SU-DHL-6 (cell line): Measurements from ENCODE around the gene RPS14.

Source experiments
- H2AFZ ChIP-seq: fragments of 200-600 bp; sonication (generic); 2 replicates; pipeline ENCODE4 v1.6.1; 2014; ENCODE audit warnings: low read depth, mild to moderate bottlenecking, moderate library complexity, mixed read lengths, antibody characterized with exemption, low read length; ENCODE audit not compliant: severe bottlenecking
- H3F3A ChIP-seq: fragments of 200-600 bp; shearing (Covaris generic); 2 replicates; pipeline ENCODE4 v1.6.0; 2016; ENCODE audit warnings: antibody characterized with exemption, mild to moderate bottlenecking; ENCODE audit not compliant: insufficient read depth
- H3K27ac ChIP-seq: fragments of 200-600 bp; sonication (generic); 2 replicates; pipeline ENCODE4 v1.5.1; 2016; ENCODE audit warnings: low read depth, mild to moderate bottlenecking, low read length, moderate library complexity, mixed read lengths
- H3K27me3 ChIP-seq: fragments of 200-600 bp; sonication (generic), shearing (Covaris generic); 2 replicates; pipeline ENCODE4 v1.6.0; 2014; ENCODE audit warnings: mild to moderate bottlenecking, low read length
- H3K36me3 ChIP-seq: fragments of 200-600 bp; sonication (generic); 2 replicates; pipeline ENCODE4 v1.6.1; 2014; ENCODE audit warnings: mild to moderate bottlenecking, low read length, mixed read lengths
- H3K4me2 ChIP-seq: fragments of 300-600, 200-600 bp; shearing (Covaris generic), sonication (generic); 2 replicates; pipeline ENCODE4 v1.6.0; 2014; ENCODE audit warnings: low read length, low read depth, mild to moderate bottlenecking; ENCODE audit not compliant: poor library complexity, severe bottlenecking
- H3K4me3 ChIP-seq: fragments of 200-600 bp; sonication (generic); 2 replicates; pipeline ENCODE4 v1.5.1; 2014; ENCODE audit warnings: antibody characterized with exemption, low read length, mild to moderate bottlenecking, mixed read lengths; ENCODE audit not compliant: insufficient read depth, poor library complexity, severe bottlenecking
- H3K79me2 ChIP-seq: fragments of 200-600 bp; sonication (generic); 2 replicates; pipeline ENCODE4 v1.6.1; 2014; ENCODE audit warnings: mild to moderate bottlenecking, low read length, moderate library complexity; ENCODE audit not compliant: insufficient read depth
- H3K9ac ChIP-seq: fragments of 200-600 bp; sonication (generic); 2 replicates; pipeline ENCODE4 v1.7.0; 2014; ENCODE audit warnings: mild to moderate bottlenecking, low read length
- H3K9me2 ChIP-seq: fragments of 200-600 bp; sonication (generic); replicated peaks from 2 replicates; pipeline ENCODE4 v1.6.1; 2014; ENCODE audit warnings: low read length; ENCODE audit not compliant: insufficient read depth
- H3K9me3 ChIP-seq: fragments of 200-600 bp; sonication (generic); 2 replicates; pipeline ENCODE4 v1.6.1; 2014; ENCODE audit warnings: low read length, mixed read lengths; ENCODE audit not compliant: insufficient read depth
- H4K20me1 ChIP-seq: fragments of 200-600 bp; sonication (generic); 2 replicates; pipeline ENCODE4 v1.6.1; 2014; ENCODE audit warnings: low read depth, mild to moderate bottlenecking, antibody characterized with exemption, low read length, moderate library complexity, mixed read lengths
- CTCF ChIP-seq: fragments of 200-600 bp; sonication (generic); IDR thresholded peaks from one replicate; pipeline ENCODE4 v1.5.1; 2017; ENCODE audit warnings: antibody characterized with exemption, mild to moderate bottlenecking, low read length, moderate library complexity; ENCODE audit not compliant: insufficient read depth, poor library complexity, severe bottlenecking
- EZH2phosphoT487 ChIP-seq: fragments of 200-600 bp; sonication (generic), shearing (Covaris generic); conservative IDR thresholded peaks from 2 replicates; pipeline ENCODE4 v1.6.1; 2018; ENCODE audit warnings: mild to moderate bottlenecking, antibody characterized with exemption, low read length, moderate library complexity, mixed read lengths

RPS14 gene

GRCh38 chr5:150448334-150448733, 1.2 kb downstream of the RPS14 start:
- Histone ChIP-seq H4K20me1 (peaks cover 32% of the 10 kb centered on the region), H3K36me3 (peaks cover 41% of the 10 kb centered on the region)

GRCh38 chr5:150447188-150447587, 2.4 kb downstream of the RPS14 start:
- no peak overlapping the region for H3K4me3 ChIP-seq
- H3K79me2 ChIP-seq, result peaks cover 27% of the 10 kb centered on the region
- H3K9me2 ChIP-seq, result no peaks in the 10 kb centered on the region
- H3K36me3 ChIP-seq, result peaks cover 41% of the 10 kb centered on the region
- H3K9ac ChIP-seq, result no peak overlapping the region
- peaks cover 32% of the 10 kb centered on the region for H4K20me1 ChIP-seq
- H2AFZ ChIP-seq, result no peak overlapping the region
- H3F3A ChIP-seq, result peaks cover 55% of the 10 kb centered on the region
- H3K27me3 ChIP-seq, result no peaks in the 10 kb centered on the region
- H3K9me3 ChIP-seq, result no peaks in the 10 kb centered on the region
- no peak overlapping the region for H3K4me2 ChIP-seq
- H3K27ac ChIP-seq, result no peak overlapping the region
- TF ChIP-seq EZH2phosphoT487, result no peak
- no peak for TF ChIP-seq CTCF

More at GRCh38 chr5:150448334-150448733, 1.2 kb downstream of the RPS14 start:
- Histone ChIP-seq H3K9me3 (no peaks in the 10 kb centered on the region), H3K4me2 (peak overlapping the region; percentile 83), H3F3A (peaks cover 44% of the 10 kb centered on the region), H3K27me3 (no peaks in the 10 kb centered on the region), H3K4me3 (peak overlapping the region; percentile 85), H3K79me2 (peaks cover 27% of the 10 kb centered on the region), H3K27ac (peak overlapping the region; percentile 85), H3K9me2 (no peaks in the 10 kb centered on the region), H2AFZ (no peak overlapping the region), H3K9ac (peak overlapping the region; percentile 86)
- TF ChIP-seq CTCF (no peak), EZH2phosphoT487 (no peak)

GRCh38 chr5:150446583-150446982, 3.0 kb downstream of the RPS14 start:
- Histone ChIP-seq H3K79me2 (peaks cover 27% of the 10 kb centered on the region), H3K9ac (no peak overlapping the region), H3K27ac (no peak overlapping the region), H3K4me3 (no peak overlapping the region), H3K9me2 (no peaks in the 10 kb centered on the region), H3K27me3 (no peaks in the 10 kb centered on the region), H3K4me2 (no peak overlapping the region), H2AFZ (no peak overlapping the region), H3F3A (peaks cover 60% of the 10 kb centered on the region), H3K36me3 (peaks cover 41% of the 10 kb centered on the region), H3K9me3 (no peaks in the 10 kb centered on the region), H4K20me1 (peaks cover 32% of the 10 kb centered on the region)
- TF ChIP-seq CTCF, result no peak
- no peak for TF ChIP-seq EZH2phosphoT487
